ENCODE data around the gene COL9A3.

Gene COL9A3

GRCh38 chr20:62825986-62826645, 9.3 kb downstream of the COL9A3 start:
- Histone ChIP-seq H3F3A (ENCODE audit: insufficient read depth) (no peaks in the 10 kb centered on the region), H3K9me2 (replicated peaks; ENCODE audit: insufficient read depth, low read length) (no peaks in the 10 kb centered on the region), H3K9me3 (ENCODE audit: insufficient read depth, low read length) (no peaks in the 10 kb centered on the region), H3K27me3 (ENCODE audit: low read length) (no peaks in the 10 kb centered on the region), H4K20me1 (ENCODE audit: low read depth, low read length) (no peaks in the 10 kb centered on the region), H3K4me3 (ENCODE audit: insufficient read depth, low read length, poor library complexity, severe bottlenecking) (no peak overlapping the region), H3K9ac (ENCODE audit: low read length) (no peak overlapping the region), H3K27ac (ENCODE audit: low read depth, low read length) (no peak overlapping the region), H3K79me2 (ENCODE audit: insufficient read depth, low read length) (no peaks in the 10 kb centered on the region), H2AFZ (ENCODE audit: low read depth, low read length, severe bottlenecking) (no peak overlapping the region), H3K36me3 (ENCODE audit: low read length) (no peaks in the 10 kb centered on the region), H3K4me2 (ENCODE audit: low read depth, low read length, poor library complexity, severe bottlenecking) (no peak overlapping the region)
- TF ChIP-seq CTCF (IDR thresholded peaks at IDR 0.05; ENCODE audit: insufficient read depth, low read length, poor library complexity, severe bottlenecking) (no peak), EZH2phosphoT487 (conservative IDR thresholded peaks at IDR 0.05; ENCODE audit: low read length) (no peak)

- H3K27ac ChIP-seq (ENCODE audit: low read depth, low read length): no peak overlapping the region
- no peak overlapping the region for H3K9ac ChIP-seq (ENCODE audit: low read length)
- no peaks in the 10 kb centered on the region for H3K27me3 ChIP-seq (ENCODE audit: low read length)
- no peaks in the 10 kb centered on the region for H3K9me2 ChIP-seq (replicated peaks; ENCODE audit: insufficient read depth, low read length)
- no peak overlapping the region for H3K4me3 ChIP-seq (ENCODE audit: insufficient read depth, low read length, poor library complexity, severe bottlenecking)
- H3K36me3 ChIP-seq (ENCODE audit: low read length): no peaks in the 10 kb centered on the region
- TF ChIP-seq CTCF (IDR thresholded peaks at IDR 0.05; ENCODE audit: insufficient read depth, low read length, poor library complexity, severe bottlenecking) (no peak), EZH2phosphoT487 (conservative IDR thresholded peaks at IDR 0.05; ENCODE audit: low read length) (no peak)
- H3K79me2 ChIP-seq (ENCODE audit: insufficient read depth, low read length): no peaks in the 10 kb centered on the region
- H3K4me2 ChIP-seq (ENCODE audit: low read depth, low read length, poor library complexity, severe bottlenecking): no peak overlapping the region
- H3K9me3 ChIP-seq (ENCODE audit: insufficient read depth, low read length): no peaks in the 10 kb centered on the region
- no peaks in the 10 kb centered on the region for H3F3A ChIP-seq (ENCODE audit: insufficient read depth)
- H4K20me1 ChIP-seq (ENCODE audit: low read depth, low read length): no peaks in the 10 kb centered on the region
- H2AFZ ChIP-seq (ENCODE audit: low read depth, low read length, severe bottlenecking): no peak overlapping the region
Observed at GRCh38 chr20:62826646-62827310, 9.9 kb downstream of the COL9A3 start.

- Histone ChIP-seq H3K9ac (ENCODE audit: low read length) (no peak overlapping the region), H3K4me3 (ENCODE audit: insufficient read depth, low read length, poor library complexity, severe bottlenecking) (no peak overlapping the region), H3K36me3 (ENCODE audit: low read length) (no peaks in the 10 kb centered on the region), H3K9me3 (ENCODE audit: insufficient read depth, low read length) (no peaks in the 10 kb centered on the region), H3K4me2 (ENCODE audit: low read depth, low read length, poor library complexity, severe bottlenecking) (no peak overlapping the region), H3F3A (ENCODE audit: insufficient read depth) (no peaks in the 10 kb centered on the region), H3K9me2 (replicated peaks; ENCODE audit: insufficient read depth, low read length) (no peaks in the 10 kb centered on the region), H4K20me1 (ENCODE audit: low read depth, low read length) (no peaks in the 10 kb centered on the region), H3K79me2 (ENCODE audit: insufficient read depth, low read length) (no peaks in the 10 kb centered on the region), H3K27me3 (ENCODE audit: low read length) (no peaks in the 10 kb centered on the region), H3K27ac (ENCODE audit: low read depth, low read length) (no peak overlapping the region), H2AFZ (ENCODE audit: low read depth, low read length, severe bottlenecking) (no peak overlapping the region)
- TF ChIP-seq CTCF (IDR thresholded peaks at IDR 0.05; ENCODE audit: insufficient read depth, low read length, poor library complexity, severe bottlenecking): no peak
- no peak for TF ChIP-seq EZH2phosphoT487 (conservative IDR thresholded peaks at IDR 0.05; ENCODE audit: low read length)
Observed at GRCh38 chr20:62827311-62828038, 10.6 kb downstream of the COL9A3 start.

Measured in SU-DHL-6 (cell line).